ENCODE results near the gene RPS6KA2. TPM values are rescaled to one million over a fixed set of nuclear protein-coding genes. Genes with fewer than 3 reads are reported as not detected.

Gene RPS6KA2
- total and polyA plus RNA-seq, 7 experiments from 2014 or later = 4.5 to 17.1 (median 6.6) TPM

GRCh38 chr6:166605752-166606151 lies 21.3 kb downstream of the RPS6KA2 start:
- peaks cover 0 to 2% (median 0%) of the 10 kb centered on the region in 7 donors for H3K4me1 Mint-ChIP-seq
- DNase-seq (no peak), ATAC-seq (no peak)
- H3K9me3 Mint-ChIP-seq = no peaks in the 10 kb centered on the region
- no peaks in the 10 kb centered on the region for H3K9me3 ChIP-seq (ENCODE audit: control insufficient read depth in 2 of 3, low read length in 3 of 3)
- no peaks in the 10 kb centered on the region for H3K27me3 ChIP-seq (ENCODE audit: control insufficient read depth in 2 of 2, insufficient read depth in 2 of 2, low read length in 2 of 2)
- ChIA-PET POLR2A (no interaction called here), CTCF (no interaction called here)
- no peaks in the 10 kb centered on the region for H3K4me1 ChIP-seq (ENCODE audit: control insufficient read depth in 2 of 2, insufficient read depth in 2 of 2, low read length in 2 of 2)
- no peak overlapping the region for H3K4me3 ChIP-seq (ENCODE audit: low read length)
- H3K27ac Mint-ChIP-seq = no peak overlapping the region
- no peak overlapping the region for H3K27ac ChIP-seq (ENCODE audit: low read depth, low read length)
- H3K27me3 Mint-ChIP-seq = no peaks in the 10 kb centered on the region
- no peaks in the 10 kb centered on the region for H3K36me3 ChIP-seq (ENCODE audit: control insufficient read depth in 2 of 3, insufficient read depth in 3 of 3, low read length in 3 of 3)
- peaks cover 0 to 21% (median 0%) of the 10 kb centered on the region in 5 donors for H3K36me3 Mint-ChIP-seq
- intact Hi-C loops (cut with micrococcal nuclease) = no loop called here
- H3K4me3 Mint-ChIP-seq = no peak overlapping the region

- intact Hi-C loops (cut with micrococcal nuclease) = no loop called here
- DNase-seq = no peak
- ChIA-PET POLR2A (no interaction called here), CTCF (no interaction called here)
- H3K27me3 ChIP-seq (ENCODE audit: control insufficient read depth in 2 of 2, insufficient read depth in 2 of 2, low read length in 2 of 2) = no peaks in the 10 kb centered on the region
- H3K9me3 ChIP-seq (ENCODE audit: control insufficient read depth in 2 of 3, low read length in 3 of 3) = no peaks in the 10 kb centered on the region
- Mint-ChIP-seq H3K27me3 (no peaks in the 10 kb centered on the region), H3K4me1 (peaks cover 0 to 3% (median 0%) of the 10 kb centered on the region in 7 donors), H3K9me3 (no peaks in the 10 kb centered on the region), H3K4me3 (no peak overlapping the region), H3K36me3 (peaks cover 0 to 22% (median 0%) of the 10 kb centered on the region in 5 donors), H3K27ac (no peak overlapping the region)
- H3K36me3 ChIP-seq (ENCODE audit: control insufficient read depth in 2 of 3, insufficient read depth in 3 of 3, low read length in 3 of 3) = no peaks in the 10 kb centered on the region
- no peak overlapping the region for H3K4me3 ChIP-seq (ENCODE audit: low read length)
- H3K27ac ChIP-seq (ENCODE audit: low read depth, low read length) = no peak overlapping the region
- H3K4me1 ChIP-seq (ENCODE audit: control insufficient read depth in 2 of 2, insufficient read depth in 2 of 2, low read length in 2 of 2) = no peaks in the 10 kb centered on the region
- ATAC-seq = no peak
These were observed 22.1 kb downstream of the RPS6KA2 start for GRCh38 chr6:166604911-166605310.

GRCh38 chr6:166604328-166604727 lies 22.7 kb downstream of the RPS6KA2 start:
- Mint-ChIP-seq H3K4me1 (peaks cover 0 to 5% (median 0%) of the 10 kb centered on the region in 7 donors), H3K27me3 (no peaks in the 10 kb centered on the region), H3K27ac (no peak overlapping the region), H3K36me3 (peaks cover 0 to 25% (median 0%) of the 10 kb centered on the region in 5 donors), H3K4me3 (no peak overlapping the region), H3K9me3 (no peaks in the 10 kb centered on the region)
- Histone ChIP-seq H3K36me3 (ENCODE audit: control insufficient read depth in 2 of 3, insufficient read depth in 3 of 3, low read length in 3 of 3) (no peaks in the 10 kb centered on the region), H3K27ac (ENCODE audit: low read depth, low read length) (no peak overlapping the region), H3K4me1 (ENCODE audit: control insufficient read depth in 2 of 2, insufficient read depth in 2 of 2, low read length in 2 of 2) (no peaks in the 10 kb centered on the region), H3K4me3 (ENCODE audit: low read length) (no peak overlapping the region), H3K9me3 (ENCODE audit: control insufficient read depth in 2 of 3, low read length in 3 of 3) (no peaks in the 10 kb centered on the region), H3K27me3 (ENCODE audit: control insufficient read depth in 2 of 2, insufficient read depth in 2 of 2, low read length in 2 of 2) (no peaks in the 10 kb centered on the region)
- ATAC-seq (no peak), DNase-seq (no peak)
- intact Hi-C loops (cut with micrococcal nuclease) = no loop called here
- ChIA-PET POLR2A (no interaction called here), CTCF (no interaction called here)

- Histone ChIP-seq H3K36me3 (ENCODE audit: control insufficient read depth in 2 of 3, insufficient read depth in 3 of 3, low read length in 3 of 3) (no peaks in the 10 kb centered on the region), H3K27me3 (ENCODE audit: control insufficient read depth in 2 of 2, insufficient read depth in 2 of 2, low read length in 2 of 2) (no peaks in the 10 kb centered on the region), H3K9me3 (ENCODE audit: control insufficient read depth in 2 of 3, low read length in 3 of 3) (no peaks in the 10 kb centered on the region), H3K4me3 (ENCODE audit: low read length) (no peak overlapping the region), H3K27ac (ENCODE audit: low read depth, low read length) (no peak overlapping the region), H3K4me1 (ENCODE audit: control insufficient read depth in 2 of 2, insufficient read depth in 2 of 2, low read length in 2 of 2) (no peaks in the 10 kb centered on the region)
- DNase-seq (no peak), ATAC-seq (peak; percentile 14)
- Mint-ChIP-seq H3K27ac (no peak overlapping the region), H3K4me1 (peaks cover 0 to 7% (median 0%) of the 10 kb centered on the region in 7 donors), H3K36me3 (peaks cover 0 to 34% (median 6%) of the 10 kb centered on the region in 5 donors), H3K9me3 (no peaks in the 10 kb centered on the region), H3K27me3 (no peaks in the 10 kb centered on the region), H3K4me3 (no peak overlapping the region)
- intact Hi-C loops (cut with micrococcal nuclease) = no loop called here
- CTCF ChIA-PET = no interaction called here
- POLR2A ChIA-PET = interaction anchor here (0.6 kb wide), 1 partner anchor 36 kb away, joined by 3 read pairs; no protein-coding TSS in a partner anchor
These were observed 23.9 kb downstream of the RPS6KA2 start for GRCh38 chr6:166603043-166603690.

DNA sequence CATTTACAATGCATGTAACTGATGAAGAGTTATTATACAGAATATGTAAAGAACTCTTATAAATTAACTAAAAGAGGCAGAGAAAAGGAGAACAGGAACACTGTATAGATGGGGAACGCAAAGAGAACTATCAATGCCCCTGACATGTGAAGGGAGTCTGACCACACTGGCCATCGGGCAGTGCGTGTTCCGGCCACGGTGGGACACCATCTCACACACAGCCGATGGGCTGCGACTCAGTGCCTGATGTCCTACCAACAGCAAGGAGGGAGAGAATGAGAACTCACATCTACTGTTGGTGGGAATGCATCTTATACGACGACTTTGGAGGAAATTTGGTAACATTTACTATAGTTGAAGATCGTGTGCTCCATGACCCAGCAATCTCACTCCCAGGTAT lies 25.1 kb downstream of the RPS6KA2 start:
- H3K4me1 ChIP-seq (ENCODE audit: control insufficient read depth in 2 of 2, insufficient read depth in 2 of 2, low read length in 2 of 2) = no peaks in the 10 kb centered on the region
- Mint-ChIP-seq H3K27ac (no peak overlapping the region), H3K4me1 (peaks cover 0 to 7% (median 0%) of the 10 kb centered on the region in 7 donors), H3K9me3 (no peaks in the 10 kb centered on the region), H3K27me3 (no peaks in the 10 kb centered on the region), H3K4me3 (no peak overlapping the region), H3K36me3 (peaks cover 0 to 46% (median 6%) of the 10 kb centered on the region in 5 donors)
- DNase-seq (no peak), ATAC-seq (no peak)
- intact Hi-C loops (cut with micrococcal nuclease) = no loop called here
- H3K27me3 ChIP-seq (ENCODE audit: control insufficient read depth in 2 of 2, insufficient read depth in 2 of 2, low read length in 2 of 2) = no peaks in the 10 kb centered on the region
- H3K9me3 ChIP-seq (ENCODE audit: control insufficient read depth in 2 of 3, low read length in 3 of 3) = no peaks in the 10 kb centered on the region
- ChIA-PET POLR2A (no interaction called here), CTCF (no interaction called here)
- H3K36me3 ChIP-seq (ENCODE audit: control insufficient read depth in 2 of 3, insufficient read depth in 3 of 3, low read length in 3 of 3) = no peaks in the 10 kb centered on the region
- H3K27ac ChIP-seq (ENCODE audit: low read depth, low read length) = no peak overlapping the region
- no peak overlapping the region for H3K4me3 ChIP-seq (ENCODE audit: low read length)

DNA sequence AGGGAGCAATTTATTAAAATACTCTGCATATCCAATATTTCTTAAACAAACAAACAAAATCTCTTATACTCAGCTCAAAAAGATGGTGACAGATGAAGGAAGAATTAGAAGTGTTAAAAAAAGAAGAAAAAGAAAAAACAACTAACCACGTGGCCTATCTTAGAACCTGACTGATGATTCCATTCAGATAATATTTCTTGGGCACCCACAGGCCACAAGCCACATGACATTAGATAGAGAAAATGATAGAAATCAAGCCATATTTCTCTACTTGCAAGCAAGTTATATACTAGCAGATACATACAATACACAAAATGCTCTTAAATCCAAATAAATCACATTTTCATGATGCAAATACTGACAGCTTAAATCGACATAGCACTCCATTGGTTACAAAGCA lies 26.1 kb downstream of the RPS6KA2 start:
- no peak overlapping the region for H3K27ac ChIP-seq (ENCODE audit: low read depth, low read length)
- intact Hi-C loops (cut with micrococcal nuclease) = no loop called here
- peaks cover 0 to 54% (median 6%) of the 10 kb centered on the region in 5 donors for H3K36me3 Mint-ChIP-seq
- no peaks in the 10 kb centered on the region for H3K27me3 Mint-ChIP-seq
- DNase-seq = no peak
- H3K4me3 ChIP-seq (ENCODE audit: low read length) = no peak overlapping the region
- H3K36me3 ChIP-seq (ENCODE audit: control insufficient read depth in 2 of 3, insufficient read depth in 3 of 3, low read length in 3 of 3) = no peaks in the 10 kb centered on the region
- no peaks in the 10 kb centered on the region for H3K9me3 ChIP-seq (ENCODE audit: control insufficient read depth in 2 of 3, low read length in 3 of 3)
- H3K27me3 ChIP-seq (ENCODE audit: control insufficient read depth in 2 of 2, insufficient read depth in 2 of 2, low read length in 2 of 2) = no peaks in the 10 kb centered on the region
- no peaks in the 10 kb centered on the region for H3K4me1 ChIP-seq (ENCODE audit: control insufficient read depth in 2 of 2, insufficient read depth in 2 of 2, low read length in 2 of 2)
- no peak overlapping the region for H3K27ac Mint-ChIP-seq
- H3K4me3 Mint-ChIP-seq = no peak overlapping the region
- ATAC-seq = no peak
- H3K4me1 Mint-ChIP-seq = peaks cover 0 to 7% (median 0%) of the 10 kb centered on the region in 7 donors
- ChIA-PET POLR2A (no interaction called here), CTCF (no interaction called here)
- H3K9me3 Mint-ChIP-seq = no peaks in the 10 kb centered on the region

GRCh38 chr6:166599205-166599604 lies 27.8 kb downstream of the RPS6KA2 start:
- H3K9me3 Mint-ChIP-seq = no peaks in the 10 kb centered on the region
- Histone ChIP-seq H3K27ac (ENCODE audit: low read depth, low read length) (no peak overlapping the region), H3K36me3 (ENCODE audit: control insufficient read depth in 2 of 3, insufficient read depth in 3 of 3, low read length in 3 of 3) (no peaks in the 10 kb centered on the region), H3K4me3 (ENCODE audit: low read length) (no peak overlapping the region), H3K9me3 (ENCODE audit: control insufficient read depth in 2 of 3, low read length in 3 of 3) (no peaks in the 10 kb centered on the region), H3K4me1 (ENCODE audit: control insufficient read depth in 2 of 2, insufficient read depth in 2 of 2, low read length in 2 of 2) (no peaks in the 10 kb centered on the region), H3K27me3 (ENCODE audit: control insufficient read depth in 2 of 2, insufficient read depth in 2 of 2, low read length in 2 of 2) (no peaks in the 10 kb centered on the region)
- H3K36me3 Mint-ChIP-seq = peaks cover 0 to 52% (median 6%) of the 10 kb centered on the region in 5 donors
- no peak for ATAC-seq
- ChIA-PET CTCF (no interaction called here), POLR2A (no interaction called here)
- no peak overlapping the region for H3K4me3 Mint-ChIP-seq
- no peak for DNase-seq
- peaks cover 0 to 7% (median 0%) of the 10 kb centered on the region in 7 donors for H3K4me1 Mint-ChIP-seq
- H3K27me3 Mint-ChIP-seq = no peaks in the 10 kb centered on the region
- intact Hi-C loops (cut with micrococcal nuclease) = no loop called here
- no peak overlapping the region for H3K27ac Mint-ChIP-seq
